GM21825 (cell line): ENCODE results near the gene MYBPC1.
"Not testable (repeated sequence)": the region's sequence is repeated elsewhere in the genome, so short reads cannot be mapped to it uniquely, and the experiment has no call there.

Source experiments
- ATAC-seq: cut with Tn5 transposase; IDR thresholded peaks from one replicate; pipeline ENCODE4 v1.9.1; 2021; ENCODE audit warnings: mild to moderate bottlenecking, moderate library complexity; ENCODE audit not compliant: unreplicated experiment

Gene MYBPC1

GRCh38 chr12:101594700-101595099 is at the start of gene MYBPC1:
Gene MYBPC1, plus strand, starts transcription at chr12:101594971. Its CDS starts 100 bp downstream, at chr12:101595071.
- no peak for ATAC-seq

- ATAC-seq: no peak
Measured at GRCh38 chr12:101551362-101552114, 43.2 kb upstream of the MYBPC1 start.

GRCh38 chr12:101552277-101552676 is 42.5 kb upstream of the MYBPC1 start:
- ATAC-seq: no peak

GRCh38 chr12:101557094-101557493 is 37.7 kb upstream of the MYBPC1 start:
- ATAC-seq: no peak

- not testable (repeated sequence) for ATAC-seq
Measured at GRCh38 chr12:101558726-101559125, 36.0 kb upstream of the MYBPC1 start.

- no peak for ATAC-seq
Measured at GRCh38 chr12:101563212-101563611, 31.6 kb upstream of the MYBPC1 start.

- no peak for ATAC-seq
Measured at GRCh38 chr12:101564912-101565311, 29.9 kb upstream of the MYBPC1 start.

- ATAC-seq: no peak
Measured at GRCh38 chr12:101566318-101566717, 28.5 kb upstream of the MYBPC1 start.

- ATAC-seq: no peak
Measured at GRCh38 chr12:101567918-101568317, 26.9 kb upstream of the MYBPC1 start.

- no peak for ATAC-seq
Measured at GRCh38 chr12:101570047-101570446, 24.7 kb upstream of the MYBPC1 start.

GRCh38 chr12:101571105-101571504 is 23.7 kb upstream of the MYBPC1 start:
- no peak for ATAC-seq

- no peak for ATAC-seq
Measured at GRCh38 chr12:101573743-101574142, 21.0 kb upstream of the MYBPC1 start.

- ATAC-seq: no peak
Measured at GRCh38 chr12:101578417-101578816, 16.4 kb upstream of the MYBPC1 start.

GRCh38 chr12:101581190-101581589 is 13.6 kb upstream of the MYBPC1 start:
- ATAC-seq: no peak

- ATAC-seq: no peak
Measured at GRCh38 chr12:101582937-101583336, 11.8 kb upstream of the MYBPC1 start.

GRCh38 chr12:101590383-101590782 is 4.4 kb upstream of the MYBPC1 start:
- no peak for ATAC-seq

- ATAC-seq: no peak
Measured at GRCh38 chr12:101591781-101592180, 3.0 kb upstream of the MYBPC1 start.

- ATAC-seq: no peak
Measured at GRCh38 chr12:101592448-101592847, 2.3 kb upstream of the MYBPC1 start.

GRCh38 chr12:101592921-101593320 is 1.9 kb upstream of the MYBPC1 start:
- ATAC-seq: no peak

GRCh38 chr12:101596172-101596571 is 1.4 kb downstream of the MYBPC1 start:
- ATAC-seq: no peak

GRCh38 chr12:101597164-101597563 is 2.4 kb downstream of the MYBPC1 start:
- ATAC-seq: no peak

- no peak for ATAC-seq
Measured at GRCh38 chr12:101598483-101598882, 3.7 kb downstream of the MYBPC1 start.

- no peak for ATAC-seq
Measured at GRCh38 chr12:101599311-101599710, 4.5 kb downstream of the MYBPC1 start.
